Activated T-cell treated with anti-CD3 and anti-CD28 coated beads for 48 hours (primary cell): ENCODE measurements around the gene CLIP4.
A peak's percentile ranks its signal among the peaks of the same experiment; 100 is the strongest.
"Not testable (repeated sequence)": the region's sequence is repeated elsewhere in the genome, so short reads cannot be mapped to it uniquely, and the experiment has no call there.

Experiments used
- DNase-seq: peaks from one replicate; pipeline ENCODE4 v3.0.0-alpha.2; 2020; ENCODE audit warnings: low read depth

CLIP4 gene

GRCh38 chr2:29104688-29105087, 10.5 kb upstream of the CLIP4 start:
- DNase-seq: no peak

DNA sequence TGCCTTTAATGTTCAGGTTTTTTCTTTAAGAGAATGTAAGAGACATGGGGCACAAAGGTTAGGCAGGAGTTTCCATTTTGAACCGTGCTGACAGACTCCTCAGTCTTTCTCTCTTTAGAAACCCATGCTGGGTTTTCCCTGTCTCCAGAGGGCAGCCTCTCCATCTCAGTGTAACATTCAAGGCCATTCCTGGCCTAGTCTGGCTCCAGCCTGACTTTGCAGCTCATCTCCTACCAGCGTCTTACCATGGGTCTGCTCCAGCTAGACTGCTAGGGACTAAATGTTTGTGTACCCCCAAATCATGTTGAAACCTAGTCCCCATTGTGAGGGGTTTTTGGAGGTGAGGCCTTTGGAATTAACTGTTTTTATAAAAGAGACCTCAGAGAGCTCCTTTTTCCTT, 9.8 kb upstream of the CLIP4 start:
- DNase-seq: no peak

DNA sequence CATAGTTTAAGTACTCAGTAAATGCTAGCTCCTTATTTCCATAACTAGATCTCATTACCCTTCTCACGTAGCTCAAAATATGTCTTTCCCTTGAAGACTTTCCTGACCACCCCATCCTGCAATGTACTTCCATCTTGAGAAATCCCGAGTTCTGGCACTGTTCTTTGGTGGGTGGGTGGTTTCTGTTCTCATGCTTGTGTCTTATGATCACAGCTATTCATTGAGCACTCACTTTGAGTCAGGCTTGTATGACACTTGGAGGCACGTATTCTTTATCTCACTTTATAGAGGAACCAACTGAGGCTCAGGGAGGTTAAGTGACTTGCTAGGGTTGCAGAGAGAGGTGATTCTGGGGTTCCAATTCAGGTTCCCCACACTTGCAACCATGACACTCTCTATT, 9.0 kb upstream of the CLIP4 start:
- DNase-seq: no peak

GRCh38 chr2:29106980-29107388, 8.2 kb upstream of the CLIP4 start:
- no peak for DNase-seq

- not testable (repeated sequence) for DNase-seq
Measured at GRCh38 chr2:29107547-29107946, 7.7 kb upstream of the CLIP4 start.

DNA sequence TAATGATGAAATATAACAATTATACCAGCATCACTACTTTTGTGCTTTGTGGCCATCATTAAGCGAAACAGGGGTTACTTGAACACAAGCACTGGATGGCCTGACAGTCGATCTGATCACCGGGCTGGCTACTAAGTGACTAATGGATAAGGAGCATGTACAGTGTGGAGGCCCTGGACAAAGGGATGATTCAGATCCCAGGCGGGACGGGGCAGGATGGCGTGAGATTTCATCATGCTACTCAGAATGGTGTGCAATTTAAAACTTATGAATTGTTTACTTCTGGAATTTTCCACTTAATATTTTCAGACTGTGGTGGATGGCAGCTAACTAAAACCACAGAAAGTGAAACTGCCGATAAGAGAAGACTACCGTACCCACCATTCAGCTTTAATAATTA, 7.0 kb upstream of the CLIP4 start:
- no peak for DNase-seq

DNA sequence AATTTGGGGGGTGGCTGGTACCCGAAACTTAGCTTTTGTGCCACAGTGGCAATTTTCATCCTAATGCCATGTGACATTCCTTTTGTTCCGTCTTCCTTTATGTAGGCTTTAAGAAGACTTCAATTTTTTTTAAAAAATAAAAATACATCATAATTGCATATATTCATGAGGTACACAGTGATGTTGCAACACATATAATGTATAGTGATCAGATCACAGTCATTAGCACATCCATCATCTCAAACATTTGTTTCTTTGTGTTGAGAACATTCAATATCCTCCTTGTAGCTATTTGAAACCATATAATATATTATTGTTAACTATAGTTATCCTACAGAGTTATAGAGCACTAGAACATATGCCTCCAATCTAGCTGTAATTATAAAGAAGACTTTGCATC, 6.0 kb upstream of the CLIP4 start:
- no peak for DNase-seq

GRCh38 chr2:29110916-29111535, 4.2 kb upstream of the CLIP4 start:
- no peak for DNase-seq

DNA sequence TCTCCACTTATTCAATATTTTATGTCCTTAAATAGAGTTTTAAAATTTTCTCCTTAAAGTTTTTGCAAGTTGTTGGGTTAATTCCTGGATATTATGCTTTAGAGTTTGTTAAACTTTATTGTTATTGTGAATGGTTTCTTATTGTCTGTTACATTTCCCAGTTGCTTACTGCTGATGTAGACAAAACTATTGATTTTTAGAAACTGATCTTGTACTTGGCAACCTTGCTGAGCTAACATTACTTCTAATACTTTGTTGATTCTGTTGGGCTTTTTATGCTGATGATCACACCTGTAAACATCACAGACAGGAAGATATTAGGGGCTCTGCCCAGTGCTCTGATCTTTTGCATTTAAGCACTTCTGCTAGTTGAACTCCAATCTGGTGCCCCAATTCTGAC, 2.8 kb upstream of the CLIP4 start:
- DNase-seq: no peak

DNA sequence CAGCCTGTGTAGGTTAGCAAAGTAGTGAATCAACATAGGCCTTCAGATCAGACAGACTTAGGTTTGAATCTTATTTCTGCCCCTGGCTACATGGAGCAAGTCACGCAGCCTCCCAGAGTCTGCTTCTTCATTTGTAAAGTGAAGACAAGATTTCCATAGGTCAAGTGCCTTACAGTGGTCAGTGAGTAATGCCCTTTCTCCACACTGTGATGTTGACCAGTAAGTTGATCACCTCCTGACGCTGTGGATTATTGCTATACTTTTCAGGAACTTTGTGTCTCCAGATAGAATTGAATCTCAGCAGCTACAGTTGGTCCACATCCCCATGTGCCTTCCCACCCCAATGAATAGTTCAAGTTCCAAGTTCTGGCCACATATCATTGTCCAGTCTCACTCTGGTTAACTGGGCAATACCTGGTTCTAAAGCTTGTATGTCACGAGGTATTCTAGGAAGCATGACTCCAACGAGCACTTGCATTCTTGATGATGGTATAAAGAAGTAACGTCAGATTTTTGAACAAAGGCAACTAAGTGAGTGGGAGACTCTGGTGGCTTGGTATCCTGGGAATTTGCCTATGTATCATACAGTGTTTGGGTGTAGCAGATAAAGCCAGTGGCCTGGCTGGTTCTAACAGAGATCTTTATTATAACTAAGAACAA, 2.1 kb upstream of the CLIP4 start:
- DNase-seq: no peak

DNA sequence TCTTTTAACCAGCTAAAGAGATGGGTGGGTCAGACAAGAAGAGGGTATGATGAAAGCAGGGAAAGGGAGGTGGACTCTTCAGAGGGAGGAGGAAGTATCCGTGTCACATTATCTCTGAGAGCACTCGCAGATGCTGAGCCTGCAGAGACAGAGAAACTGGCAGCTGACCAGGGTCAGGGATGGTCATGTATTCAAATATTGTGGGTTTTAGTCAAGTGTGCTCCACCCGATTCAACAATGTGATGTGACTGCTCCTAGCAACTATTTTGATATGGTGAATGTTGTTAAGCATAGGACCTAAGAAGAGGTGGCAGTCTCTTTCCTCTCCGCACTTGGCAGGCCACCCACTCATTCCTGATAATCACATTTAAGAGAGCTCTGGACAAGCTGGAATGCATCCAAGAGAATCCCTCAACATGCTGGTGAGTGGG, 1.3 kb upstream of the CLIP4 start:
- DNase-seq: no peak

DNA sequence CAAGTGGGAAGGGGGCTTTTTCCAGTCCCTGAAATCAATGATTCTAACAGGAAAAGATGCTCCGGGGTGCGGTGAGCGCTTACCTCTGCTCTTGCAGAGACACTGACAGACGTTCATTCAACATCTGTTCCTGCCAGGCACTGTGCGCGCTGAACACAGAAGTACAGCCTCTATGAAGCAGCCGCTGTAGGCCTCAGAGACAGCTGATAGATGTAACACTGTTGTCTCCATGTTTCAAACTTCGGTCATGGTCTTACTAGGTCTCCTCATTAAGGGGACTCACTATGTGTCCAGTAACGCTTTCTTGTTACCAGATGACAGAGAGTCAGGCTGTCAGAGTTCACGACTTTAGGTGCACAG, 649 bp upstream of the CLIP4 start:
- no peak for DNase-seq

DNA sequence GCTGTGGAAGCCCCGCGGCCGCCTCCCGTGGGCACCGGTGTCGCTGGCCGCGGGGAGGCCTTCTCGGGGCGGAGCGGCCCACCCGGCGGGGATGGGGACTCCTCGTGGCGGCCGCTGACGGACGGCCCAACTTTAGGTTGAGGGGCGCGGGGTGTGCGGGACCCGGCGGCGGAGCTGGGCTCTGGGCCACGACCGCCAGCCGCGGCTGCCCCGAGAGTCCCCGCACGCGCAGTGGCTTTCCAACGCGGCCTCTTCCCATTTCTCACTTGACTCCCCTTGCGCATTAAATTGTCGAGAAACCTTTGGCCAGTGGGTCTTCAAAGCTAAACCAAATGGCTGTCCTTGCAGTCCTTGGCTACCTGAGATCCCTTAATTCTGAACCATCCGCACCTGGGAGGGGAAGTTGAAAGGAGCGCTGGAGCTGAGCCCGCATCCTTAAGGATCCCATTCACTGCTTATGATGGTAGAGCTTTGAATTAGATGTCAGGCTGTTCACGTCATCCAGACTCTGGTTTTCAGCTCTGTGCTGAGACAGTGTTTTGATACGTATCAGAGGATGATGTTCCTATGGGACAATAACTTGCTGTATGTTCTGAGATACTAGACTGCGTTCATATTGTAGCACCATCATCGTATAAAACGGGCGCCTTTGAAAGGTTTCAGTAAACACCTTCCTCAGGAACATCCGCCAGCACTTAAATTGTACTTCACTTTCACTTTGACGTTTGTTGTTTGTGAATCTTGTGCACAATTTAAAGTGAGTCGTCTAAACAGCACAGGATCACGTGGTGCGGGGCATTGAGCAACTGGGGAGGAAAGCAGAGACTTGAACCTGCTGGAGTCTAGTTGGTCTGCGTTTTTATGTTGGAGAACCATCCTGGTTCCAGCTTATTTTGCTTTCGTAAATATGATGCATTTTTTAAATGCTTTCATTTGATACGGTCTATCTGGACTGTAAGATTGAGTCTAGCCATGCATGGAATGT, 874 bp downstream of the CLIP4 start:
- DNase-seq: peak; percentile 44

- DNase-seq: no peak
Measured at GRCh38 chr2:29117636-29118303, 2.6 kb downstream of the CLIP4 start.

GRCh38 chr2:29119211-29119610, 4.0 kb downstream of the CLIP4 start:
- DNase-seq: no peak

DNA sequence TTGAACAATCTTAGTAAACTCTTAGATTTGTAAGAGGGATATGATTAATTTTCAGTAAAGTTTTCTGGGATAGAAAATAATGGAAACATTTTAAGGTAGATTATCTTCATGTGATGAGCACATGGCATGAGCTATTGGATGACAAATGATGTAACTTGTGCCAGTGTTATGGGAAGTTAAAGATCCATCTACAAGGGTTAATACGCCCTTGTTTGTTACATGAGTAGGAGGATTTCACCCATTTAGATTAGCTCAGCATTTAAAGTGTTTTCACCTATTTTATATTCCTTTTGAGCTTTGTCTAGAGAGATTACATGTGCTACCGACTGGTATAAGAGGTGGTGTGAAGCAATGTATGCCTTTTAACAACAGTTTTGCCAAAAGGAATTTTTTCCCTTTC, 5.6 kb downstream of the CLIP4 start:
- DNase-seq: no peak

GRCh38 chr2:29123617-29124349, 8.6 kb downstream of the CLIP4 start:
- DNase-seq: no peak

DNA sequence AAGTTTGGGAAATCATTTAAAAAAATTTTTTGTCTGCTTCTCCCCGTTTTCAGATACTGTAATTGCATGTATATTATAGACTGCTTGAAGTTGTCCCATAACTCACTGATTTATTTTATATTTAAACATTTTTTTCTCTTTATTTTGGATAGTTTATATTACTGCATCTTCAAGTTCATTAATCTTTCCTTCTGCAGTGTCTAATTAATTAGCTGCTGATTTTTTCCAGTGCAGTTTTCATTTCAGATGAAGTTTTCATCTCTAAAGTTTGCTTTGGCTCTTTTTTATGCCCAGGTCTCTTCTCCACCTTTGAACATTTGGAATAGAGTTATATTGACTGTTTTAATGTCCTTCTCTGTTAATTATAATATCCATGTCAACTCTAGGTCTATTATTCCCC, 9.3 kb downstream of the CLIP4 start:
- no peak for DNase-seq

GRCh38 chr2:29129586-29130281, 14.5 kb downstream of the CLIP4 start:
- DNase-seq: no peak

- no peak for DNase-seq
Measured at GRCh38 chr2:29130295-29130694, 15.1 kb downstream of the CLIP4 start.

DNA sequence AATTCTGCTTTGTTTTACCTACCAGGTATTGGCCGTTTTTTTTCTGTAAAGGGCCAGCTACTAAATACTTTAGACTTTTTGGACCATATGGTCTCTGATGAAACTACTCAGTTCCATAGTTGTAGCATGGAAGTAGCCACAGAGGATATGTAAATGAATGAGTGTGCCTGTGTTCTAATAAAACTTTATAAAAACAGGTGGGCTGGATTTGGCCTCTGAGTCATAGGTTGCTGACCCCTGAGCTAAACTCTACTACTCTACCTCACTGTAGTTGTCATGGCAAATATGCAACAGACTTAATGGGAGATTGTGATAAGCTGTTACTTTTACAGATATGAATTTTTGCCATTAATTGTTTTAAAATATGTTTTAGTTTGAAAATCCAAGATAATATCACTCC, 19.7 kb downstream of the CLIP4 start:
- no peak for DNase-seq
